OCI-LY7 (cell line): ENCODE results near the gene EDN3.

Experiments used
- EZH2phosphoT487 ChIP-seq: fragments of 200-600 bp; sonication (generic); IDR thresholded peaks from 2 replicates; pipeline ENCODE4 v1.6.1; 2018; ENCODE audit warnings: low read depth, borderline replicate concordance, mild to moderate bottlenecking, mixed run types, antibody characterized with exemption, low read length, moderate library complexity, mixed read lengths
- TF ChIP-seq, protein P1 (sequence below): fragments of 200-600 bp; sonication (generic); conservative IDR thresholded peaks from 2 replicates; pipeline ENCODE4 v1.5.1; 2014; ENCODE audit warnings: mild to moderate bottlenecking, antibody characterized with exemption, low read length, moderate library complexity, mixed read lengths

GRCh38 chr20:59297686-59298085 is 2.7 kb upstream of the EDN3 start:
- TF ChIP-seq, protein P1, sequence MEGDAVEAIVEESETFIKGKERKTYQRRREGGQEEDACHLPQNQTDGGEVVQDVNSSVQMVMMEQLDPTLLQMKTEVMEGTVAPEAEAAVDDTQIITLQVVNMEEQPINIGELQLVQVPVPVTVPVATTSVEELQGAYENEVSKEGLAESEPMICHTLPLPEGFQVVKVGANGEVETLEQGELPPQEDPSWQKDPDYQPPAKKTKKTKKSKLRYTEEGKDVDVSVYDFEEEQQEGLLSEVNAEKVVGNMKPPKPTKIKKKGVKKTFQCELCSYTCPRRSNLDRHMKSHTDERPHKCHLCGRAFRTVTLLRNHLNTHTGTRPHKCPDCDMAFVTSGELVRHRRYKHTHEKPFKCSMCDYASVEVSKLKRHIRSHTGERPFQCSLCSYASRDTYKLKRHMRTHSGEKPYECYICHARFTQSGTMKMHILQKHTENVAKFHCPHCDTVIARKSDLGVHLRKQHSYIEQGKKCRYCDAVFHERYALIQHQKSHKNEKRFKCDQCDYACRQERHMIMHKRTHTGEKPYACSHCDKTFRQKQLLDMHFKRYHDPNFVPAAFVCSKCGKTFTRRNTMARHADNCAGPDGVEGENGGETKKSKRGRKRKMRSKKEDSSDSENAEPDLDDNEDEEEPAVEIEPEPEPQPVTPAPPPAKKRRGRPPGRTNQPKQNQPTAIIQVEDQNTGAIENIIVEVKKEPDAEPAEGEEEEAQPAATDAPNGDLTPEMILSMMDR = no peak
- no peak for TF ChIP-seq EZH2phosphoT487
